Measurements from ENCODE around the gene MT1A. TPM values are rescaled to one million over a fixed set of nuclear protein-coding genes. Genes with fewer than 3 reads are reported as not detected.

MT1A gene
- total RNA-seq, 2 experiments from 2014 or later: not detected

DNA sequence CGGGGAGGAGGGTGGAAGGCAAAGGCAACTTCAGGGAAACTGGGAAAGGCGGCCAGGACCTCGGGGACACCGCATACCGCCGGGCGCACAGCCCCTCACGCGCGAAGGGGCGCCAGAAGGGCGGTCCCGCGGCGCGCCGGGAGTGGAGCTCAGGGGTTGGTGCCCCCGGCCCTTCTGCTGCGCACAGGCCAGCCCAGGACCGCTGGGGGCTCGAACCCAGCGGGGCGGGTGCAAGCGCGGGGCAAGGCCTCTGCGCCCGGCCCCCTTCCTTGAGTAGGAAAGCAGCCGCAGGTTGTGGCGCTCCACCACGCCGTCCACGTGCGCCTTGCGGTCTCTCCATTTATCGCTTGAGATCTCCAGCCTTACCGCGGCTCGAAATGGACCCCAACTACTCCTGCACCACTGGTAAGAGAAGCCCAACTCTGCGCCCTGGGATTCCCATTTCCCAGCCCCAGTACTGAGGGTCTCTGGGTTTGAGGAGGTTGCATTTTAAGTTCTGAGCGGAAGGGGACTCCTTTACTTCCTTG lies 3.0 kb upstream of the MT1A start:
- ATAC-seq (no peak), DNase-seq (peak; percentile 39)
- ChIA-PET POLR2A (no interaction called here), CTCF (interaction anchor here (2.6 kb wide), 1 partner anchor 10 kb away, joined by 6 read pairs; the partner anchor contains the start of gene MT1E)
- no peak for TF ChIP-seq CTCF (IDR thresholded peaks at IDR 0.05)
- Mint-ChIP-seq H3K36me3 (ENCODE audit: low read depth) (no peaks in the 10 kb centered on the region), H3K9me3 (no peaks in the 10 kb centered on the region), H3K4me3 (peak overlapping the region; percentile 39), H3K27me3 (peaks cover 83% of the 10 kb centered on the region), H3K27ac (no peak overlapping the region), H3K4me1 (ENCODE audit: low read depth) (peaks cover 23% of the 10 kb centered on the region)
- intact Hi-C loops (cut with micrococcal nuclease): no loop called here

DNA sequence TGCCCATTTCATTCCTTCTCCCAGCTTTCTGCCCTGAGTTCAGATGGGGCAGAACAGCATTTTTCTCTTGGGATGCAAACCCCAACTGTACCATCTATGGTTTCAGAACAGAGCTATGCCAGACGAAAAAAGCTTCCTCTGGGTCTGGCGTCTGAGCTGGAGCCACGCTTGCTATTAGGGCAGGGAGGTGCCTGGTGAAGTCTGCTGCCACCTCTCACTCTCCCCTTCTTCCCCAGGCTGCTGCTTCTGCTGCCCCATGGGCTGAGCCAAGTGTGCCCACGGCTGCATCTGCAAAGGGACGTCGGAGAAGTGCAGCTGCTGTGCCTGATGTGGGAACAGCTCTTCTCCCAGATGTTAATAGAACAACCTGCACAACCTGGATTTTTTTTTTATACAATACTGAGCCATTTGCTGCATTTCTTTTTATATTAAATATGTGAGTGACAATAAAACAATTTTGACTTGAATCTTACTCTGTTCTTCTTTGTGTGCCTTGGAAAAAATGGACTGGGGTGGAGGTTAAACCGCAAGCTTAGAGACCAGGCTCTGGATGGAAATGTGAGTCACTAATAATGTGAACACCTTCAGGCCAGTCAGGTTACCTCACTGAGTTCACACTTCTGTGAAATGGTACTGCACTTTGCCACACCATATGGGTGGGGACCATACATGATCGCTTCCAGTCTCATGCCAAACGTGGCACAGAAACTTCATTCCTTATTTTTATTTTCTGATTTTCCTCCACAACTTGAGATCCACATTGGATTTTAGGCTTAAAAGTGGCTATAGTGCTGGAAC lies 1.7 kb upstream of the MT1A start:
- no peak for DNase-seq
- H3K4me1 Mint-ChIP-seq (ENCODE audit: low read depth): peaks cover 21% of the 10 kb centered on the region
- TF ChIP-seq CTCF (IDR thresholded peaks at IDR 0.05): no peak
- peaks cover 84% of the 10 kb centered on the region for H3K27me3 Mint-ChIP-seq
- no peak for ATAC-seq
- no peak overlapping the region for H3K4me3 Mint-ChIP-seq
- H3K9me3 Mint-ChIP-seq: no peaks in the 10 kb centered on the region
- CTCF ChIA-PET: interaction anchor here (2.6 kb wide), 1 partner anchor 11 kb away, joined by 6 read pairs; the partner anchor contains the start of gene MT1E
- intact Hi-C loops (cut with micrococcal nuclease): no loop called here
- H3K36me3 Mint-ChIP-seq (ENCODE audit: low read depth): no peaks in the 10 kb centered on the region
- POLR2A ChIA-PET: interaction anchor here (1.0 kb wide), 1 partner anchor 45 kb away, joined by 3 read pairs; no protein-coding TSS in a partner anchor
- no peak overlapping the region for H3K27ac Mint-ChIP-seq

DNA sequence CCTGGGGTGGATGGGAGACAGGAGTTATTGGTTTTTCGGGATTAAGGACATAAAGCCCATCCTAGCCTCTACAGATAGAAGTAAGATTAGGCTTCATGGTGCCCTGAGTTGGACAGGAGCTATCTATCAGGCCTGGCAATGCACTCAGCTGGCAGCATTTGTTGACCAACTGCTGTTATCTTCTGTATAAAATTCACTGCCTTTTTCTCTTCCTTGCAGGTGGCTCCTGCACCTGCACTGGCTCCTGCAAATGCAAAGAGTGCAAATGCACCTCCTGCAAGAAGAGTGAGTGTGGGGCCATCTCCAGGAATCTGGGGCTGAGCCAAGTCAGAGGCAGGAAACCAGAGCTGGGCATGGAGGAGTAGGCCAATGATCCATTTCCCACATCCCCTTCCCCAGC lies 579 bp downstream of the MT1A start:
- DNase-seq: no peak
- POLR2A ChIA-PET: interaction anchor here (1.1 to 1.3 kb wide), 2 partner anchors 13 to 50 kb away, joined by 3 to 5 read pairs; partner anchors contain the start of gene MT1E
- H3K27ac Mint-ChIP-seq: no peak overlapping the region
- no peaks in the 10 kb centered on the region for H3K9me3 Mint-ChIP-seq
- no peak overlapping the region for H3K4me3 Mint-ChIP-seq
- peaks cover 31% of the 10 kb centered on the region for H3K4me1 Mint-ChIP-seq (ENCODE audit: low read depth)
- no peaks in the 10 kb centered on the region for H3K36me3 Mint-ChIP-seq (ENCODE audit: low read depth)
- CTCF ChIA-PET: interaction anchor here (0.7 kb wide), 1 partner anchor 8 kb away, joined by 4 read pairs; no protein-coding TSS in a partner anchor
- intact Hi-C loops (cut with micrococcal nuclease): no loop called here
- TF ChIP-seq CTCF (IDR thresholded peaks at IDR 0.05): no peak
- no peak for ATAC-seq
- H3K27me3 Mint-ChIP-seq: peaks cover 66% of the 10 kb centered on the region

- peaks cover 29% of the 10 kb centered on the region for H3K4me1 Mint-ChIP-seq (ENCODE audit: low read depth)
- no peak overlapping the region for H3K27ac Mint-ChIP-seq
- DNase-seq: no peak
- no peaks in the 10 kb centered on the region for H3K9me3 Mint-ChIP-seq
- intact Hi-C loops (cut with micrococcal nuclease): no loop called here
- no peaks in the 10 kb centered on the region for H3K36me3 Mint-ChIP-seq (ENCODE audit: low read depth)
- TF ChIP-seq CTCF (IDR thresholded peaks at IDR 0.05): no peak
- ATAC-seq: no peak
- H3K27me3 Mint-ChIP-seq: peaks cover 55% of the 10 kb centered on the region
- POLR2A ChIA-PET: interaction anchor here (1.1 to 1.3 kb wide), 2 partner anchors 14 to 49 kb away, joined by 3 to 5 read pairs; partner anchors contain the start of gene MT1E
- CTCF ChIA-PET: interaction anchor here (1.0 to 1.9 kb wide), 3 partner anchors 62 to 64 kb away, joined by 3 to 5 read pairs (median 4); no protein-coding TSS in a partner anchor
- H3K4me3 Mint-ChIP-seq: no peak overlapping the region
Observed at GRCh38 chr16:56640076-56640475, 1.6 kb downstream of the MT1A start.

DNA sequence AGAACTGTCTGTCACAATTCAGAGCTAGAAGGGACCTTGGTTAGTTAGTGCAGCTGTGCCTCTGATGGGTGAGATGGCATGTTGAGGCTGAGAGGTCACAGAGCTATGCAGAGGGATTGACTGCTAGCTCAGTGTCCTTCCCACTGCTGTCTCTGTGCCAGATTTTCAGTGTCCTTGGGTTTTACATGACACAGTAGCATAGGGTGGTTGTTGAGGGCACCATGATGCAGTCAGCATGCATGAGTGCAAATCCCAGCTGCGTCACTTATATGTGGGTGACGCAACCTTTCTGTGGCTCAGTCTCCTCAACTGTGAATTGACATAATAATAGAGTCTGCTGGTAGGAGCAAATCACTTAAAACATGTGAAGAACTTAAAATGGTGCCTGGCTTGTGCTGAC lies 2.7 kb downstream of the MT1A start:
- DNase-seq (no peak), ATAC-seq (no peak)
- H3K36me3 Mint-ChIP-seq (ENCODE audit: low read depth): no peaks in the 10 kb centered on the region
- H3K4me3 Mint-ChIP-seq: no peak overlapping the region
- H3K9me3 Mint-ChIP-seq: no peaks in the 10 kb centered on the region
- peaks cover 22% of the 10 kb centered on the region for H3K4me1 Mint-ChIP-seq (ENCODE audit: low read depth)
- no peak for TF ChIP-seq CTCF (IDR thresholded peaks at IDR 0.05)
- H3K27me3 Mint-ChIP-seq: peaks cover 51% of the 10 kb centered on the region
- POLR2A ChIA-PET: interaction anchor here (0.8 kb wide), 1 partner anchor 11 kb away, joined by 3 read pairs; no protein-coding TSS in a partner anchor
- H3K27ac Mint-ChIP-seq: no peak overlapping the region
- CTCF ChIA-PET: interaction anchor here (1.0 to 1.9 kb wide), 2 partner anchors 64 to 65 kb away, joined by 3 to 5 read pairs; no protein-coding TSS in a partner anchor
- intact Hi-C loops (cut with micrococcal nuclease): no loop called here
